Tibial nerve (tissue), 4 donors: ENCODE results near the gene SSTR3. TPM values are rescaled to one million over a fixed set of nuclear protein-coding genes. Genes with fewer than 3 reads are reported as not detected.

Experiments used
- DNase-seq, 2 donors: peaks; one replicate each; pipeline ENCODE4 v3.0.0-alpha.2; 2019; ENCODE audit warnings: low spot score in 2 of 2
- H3K27ac ChIP-seq, 4 donors: fragments of 200-600 bp; sonication (generic) in 3 of 4; one replicate each; pipeline ENCODE4 v1.5.1; 2017 to 2019; ENCODE audit warnings: mild to moderate bottlenecking in 1 of 4
- H3K27me3 ChIP-seq, 2 donors: fragments of 200-600 bp; sonication (generic) in 1 of 2; one replicate each; pipeline versions ENCODE4 v1.5.1 to v1.6.0; 2017 to 2019
- H3K36me3 ChIP-seq, 3 donors: fragments of 200-600 bp; sonication (generic); one replicate each; pipeline ENCODE4 v1.5.1; 2018 to 2019
- H3K4me1 ChIP-seq, 4 donors: fragments of 200-600 bp; sonication (generic) in 3 of 4; one replicate each; pipeline ENCODE4 v1.5.1; 2017 to 2019
- H3K4me3 ChIP-seq, 4 donors: fragments of 200-600 bp; sonication (generic) in 3 of 4; one replicate each; pipeline ENCODE4 v1.5.1; 2017 to 2019; ENCODE audit warnings: mild to moderate bottlenecking in 1 of 4, moderate library complexity in 1 of 4
- H3K9me3 ChIP-seq, 4 donors: fragments of 200-600 bp; sonication (generic) in 3 of 4; one replicate each; pipeline ENCODE4 v1.5.1; 2017 to 2019
- CTCF ChIP-seq, 5 experiments: fragments of 200-600 bp in 3 of 5; fragments of 450-650 bp in 2 of 5; sonication (generic) in 3 of 5; IDR thresholded peaks; one replicate each; pipeline ENCODE4 v1.5.1; 2016 to 2019; ENCODE audit warnings: antibody characterized with exemption in 5 of 5, mild to moderate bottlenecking in 3 of 5, moderate library complexity in 2 of 5
- EP300 ChIP-seq, 2 donors: sonication (generic); formaldehyde crosslinking; IDR thresholded peaks; one replicate each; pipeline ENCODE4 v1.6.1; 2017; ENCODE audit warnings: antibody characterized with exemption in 2 of 2, mild to moderate bottlenecking in 1 of 2
- POLR2A ChIP-seq, 2 donors: fragments of 450-650 bp; IDR thresholded peaks; one replicate each; pipeline ENCODE4 v1.6.1; 2017; ENCODE audit warnings: antibody characterized with exemption in 2 of 2, mild to moderate bottlenecking in 2 of 2, moderate library complexity in 2 of 2
- WGBS, 2 donors: methylation state at CpG; one replicate each; pipeline ENCODE4 v1.1.5; 2018; 5-methylcytosine and 5-hydroxymethylcytosine counted together
- small RNA-seq: library from RNA; depleted of rRNA; stranded (forward); fragments of <200 nt; gene quantifications from one replicate; pipeline ENCODE3, GENCODE V24; 2016
- total RNA-seq, 4 donors: library from RNA; depleted of rRNA; stranded (reverse); fragments of >200 nt; gene quantifications; one replicate each; pipeline ENCODE4 v1.1.0, GENCODE V29; 2016

SSTR3 gene
- total RNA-seq, 4 donors from 2014 or later: not detected

GRCh38 chr22:37154925-37155712, 57.2 kb downstream of the SSTR3 start:
- no peaks in the 10 kb centered on the region for H3K27me3 ChIP-seq
- 76 to 86% methylated on average over 7 of the region's 7 CpGs for WGBS, 2 donors

More at GRCh38 chr22:37154925-37155712, 57.2 kb downstream of the SSTR3 start:
- no peaks in the 10 kb centered on the region for H3K36me3 ChIP-seq
- no peak overlapping the region for H3K4me3 ChIP-seq
- no peaks in the 10 kb centered on the region for H3K4me1 ChIP-seq
- no peak for DNase-seq
- no peak for TF ChIP-seq POLR2A (IDR thresholded peaks at IDR 0.05)
- no peak for TF ChIP-seq EP300 (IDR thresholded peaks at IDR 0.05)
- TF ChIP-seq CTCF (IDR thresholded peaks at IDR 0.05): no peak
- H3K9me3 ChIP-seq: peaks cover 0 to 26% (median 0%) of the 10 kb centered on the region in 4 donors
- no peak overlapping the region for H3K27ac ChIP-seq

Small RNAs within 50 kb of the gene (small RNA-seq; reads per million reads assigned to genes)
- gene Z82188.1: not detected

Other genes with a start within 250 kb of the SSTR3 start
- 10 to 100 TPM; 44.1 to 76.4 (median 66.7) TPM for gene TST, start 193.0 kb downstream of the SSTR3 start, total RNA-seq
- 100 to 1,000 TPM; 193 to 258 (median 199) TPM for gene MPST, start 192.7 kb downstream of the SSTR3 start, total RNA-seq
- 10 to 100 TPM in 3 of 4 donors, 1 to 10 TPM in 1; 7.4 to 24.7 (median 20.2) TPM for gene KCTD17, start 160.7 kb downstream of the SSTR3 start, total RNA-seq
- not detected for gene TMPRSS6, start 102.8 kb downstream of the SSTR3 start, total RNA-seq
- gene IL2RB, start 62.6 kb downstream of the SSTR3 start, total RNA-seq: 1 to 10 TPM in 2 of 4 donors, under 1 TPM in 1, not detected in 1; 0.22 to 2.7 (median 1.2) TPM
- 1 to 10 TPM; 2.6 to 3.9 (median 3.4) TPM for gene C1QTNF6, start 24.2 kb downstream of the SSTR3 start, total RNA-seq
- gene RAC2, start 31.8 kb upstream of the SSTR3 start, total RNA-seq: 10 to 100 TPM in 1 of 4 donors, 1 to 10 TPM in 3; 6.3 to 18.6 (median 7.8) TPM
- 10 to 100 TPM in 3 of 4 donors, 1 to 10 TPM in 1; 7.7 to 27.3 (median 19.0) TPM for gene CYTH4, start 70.0 kb upstream of the SSTR3 start, total RNA-seq
- gene ELFN2, start 215.0 kb upstream of the SSTR3 start, total RNA-seq: 1 to 10 TPM in 3 of 4 donors, under 1 TPM in 1; 0.30 to 4.4 (median 3.1) TPM